Liver (tissue), 9 donors: ENCODE data around the gene MS4A4E. TPM values are rescaled to one million over a fixed set of nuclear protein-coding genes. Genes with fewer than 3 reads are reported as not detected.

Source experiments
- DNase-seq: peaks from one replicate; pipeline ENCODE4 v3.0.0-alpha.2; 2017; ENCODE audit warnings: low spot score
- H3K27ac ChIP-seq, 2 donors: one replicate each; pipeline ENCODE4 v1.7.0; 2013; ENCODE audit warnings: inconsistent platforms in 2 of 2, low read length in 2 of 2, control low read depth in 1 of 2, low read depth in 1 of 2, mild to moderate bottlenecking in 1 of 2
- H3K27me3 ChIP-seq, 4 donors: one replicate each; pipeline versions ENCODE4 v1.6.1 to v1.7.0; 2013; ENCODE audit warnings: low read length in 3 of 4, inconsistent platforms in 1 of 4, mild to moderate bottlenecking in 1 of 4, moderate library complexity in 1 of 4; ENCODE audit not compliant: control insufficient read depth in 4 of 4, insufficient read depth in 4 of 4
- H3K36me3 ChIP-seq, 4 donors: one replicate each; pipeline versions ENCODE4 v1.6.1 to v1.7.0; 2013; ENCODE audit warnings: low read length in 3 of 4, mild to moderate bottlenecking in 3 of 4, low read depth in 1 of 4, moderate library complexity in 1 of 4; ENCODE audit not compliant: control insufficient read depth in 4 of 4, insufficient read depth in 3 of 4
- H3K4me1 ChIP-seq, 4 donors: one replicate each; pipeline versions ENCODE4 v1.6.1 to v1.7.0; 2013; ENCODE audit warnings: low read length in 3 of 4, mild to moderate bottlenecking in 3 of 4, moderate library complexity in 1 of 4; ENCODE audit not compliant: control insufficient read depth in 4 of 4, insufficient read depth in 4 of 4
- H3K4me3 ChIP-seq, 3 donors: one replicate each; pipeline versions ENCODE4 v1.6.1 to v1.7.0; 2013; ENCODE audit warnings: low read length in 3 of 3, control low read depth in 1 of 3, low read depth in 1 of 3, mild to moderate bottlenecking in 1 of 3
- H3K9ac ChIP-seq, 2 donors: one replicate each; pipeline ENCODE4 v1.7.0; 2013; ENCODE audit warnings: low read length in 2 of 2, mild to moderate bottlenecking in 2 of 2, moderate library complexity in 2 of 2, control low read depth in 1 of 2, low read depth in 1 of 2
- H3K9me3 ChIP-seq, 4 donors: one replicate each; pipeline versions ENCODE4 v1.6.1 to v1.7.0; 2013; ENCODE audit warnings: low read length in 3 of 4; ENCODE audit not compliant: control insufficient read depth in 4 of 4
- EGR1 ChIP-seq, 2 donors: IDR thresholded peaks; 2 replicates each; pipeline ENCODE4 v1.6.1; 2016 to 2018; ENCODE audit warnings: antibody characterized with exemption in 2 of 2, low read depth in 2 of 2
- FOXA1 ChIP-seq: IDR thresholded peaks from 2 replicates; pipeline ENCODE4 v1.6.1; 2016; ENCODE audit warnings: antibody characterized with exemption
- FOXA2 ChIP-seq: IDR thresholded peaks from 2 replicates; pipeline ENCODE4 v1.6.1; 2016; ENCODE audit warnings: antibody characterized with exemption
- GABPA ChIP-seq, 2 donors: IDR thresholded peaks in 1 of 2; conservative IDR thresholded peaks in 1 of 2; 2 replicates each; pipeline ENCODE4 v1.6.1; 2016; ENCODE audit warnings: antibody characterized with exemption in 2 of 2, mild to moderate bottlenecking in 1 of 2, moderate library complexity in 1 of 2
- HNF4G ChIP-seq: IDR thresholded peaks from 2 replicates; pipeline ENCODE4 v1.6.1; 2016; ENCODE audit warnings: antibody characterized with exemption
- JUND ChIP-seq, 2 donors: IDR thresholded peaks; 2 replicates each; pipeline ENCODE4 v1.6.1; 2016; ENCODE audit warnings: antibody characterized with exemption in 2 of 2
- RAD21 ChIP-seq, 2 donors: IDR thresholded peaks; 2 replicates each; pipeline ENCODE4 v1.6.1; 2016; ENCODE audit warnings: antibody characterized with exemption in 2 of 2, mild to moderate bottlenecking in 2 of 2
- REST ChIP-seq: IDR thresholded peaks from 2 replicates; pipeline ENCODE4 v1.6.1; 2016; ENCODE audit warnings: antibody characterized with exemption, mild to moderate bottlenecking
- RXRA ChIP-seq, 2 donors: IDR thresholded peaks; 2 replicates each; pipeline ENCODE4 v1.6.1; 2017 to 2018; ENCODE audit warnings: antibody characterized with exemption in 2 of 2, mild to moderate bottlenecking in 1 of 2
- SP1 ChIP-seq: IDR thresholded peaks from 2 replicates; pipeline ENCODE4 v1.6.1; 2018; ENCODE audit warnings: antibody characterized with exemption, mild to moderate bottlenecking
- TAF1 ChIP-seq: conservative IDR thresholded peaks from 2 replicates; pipeline ENCODE4 v1.6.1; 2016; ENCODE audit warnings: antibody characterized with exemption, mild to moderate bottlenecking
- YY1 ChIP-seq: IDR thresholded peaks from 2 replicates; pipeline ENCODE4 v1.6.1; 2016; ENCODE audit warnings: antibody characterized with exemption, mild to moderate bottlenecking
- WGBS: extraction: QIAGEN DNeasy Blood & Tissue Kit; methylation state at CpG from one replicate; pipeline ENCODE4 v1.1.7; 2013; 5-methylcytosine and 5-hydroxymethylcytosine counted together
- polyA plus RNA-seq, 2 donors: library from polyadenylated mRNA; stranded (reverse) in 1 of 2; unstranded in 1 of 2; fragments of 200-250 nt in 1 of 2; fragments of >200 nt in 1 of 2; fragmentation: Nextera tagmentation in 1 of 2; extraction: Ambion mirVana in 1 of 2; gene quantifications; one replicate each; pipeline versions ENCODE4 v1.2.1 to v1.2.3, GENCODE V29; 2013 to 2015
- total RNA-seq, 2 donors: library from RNA; depleted of rRNA; stranded (reverse); fragments of >200 nt; gene quantifications; one replicate each; pipeline ENCODE4 v1.2.3, GENCODE V29; 2014
- TF ChIP-seq, protein P1 (sequence below): IDR thresholded peaks from 2 replicates; pipeline ENCODE4 v1.6.1; 2016; ENCODE audit warnings: antibody characterized with exemption
- TF ChIP-seq, protein P2 (sequence below): IDR thresholded peaks from 2 replicates; pipeline ENCODE4 v1.6.1; 2016; ENCODE audit warnings: antibody characterized with exemption
- TF ChIP-seq, protein P3 (sequence below): IDR thresholded peaks from 2 replicates; pipeline ENCODE4 v1.6.1; 2016; ENCODE audit warnings: antibody characterized with exemption
- donor health status: healthy.
- donor health status: healthy.
- donor health status: healthy.
- donor health status: healthy.
- donor health status: healthy.

Gene MS4A4E
- total and polyA plus RNA-seq, 4 donors, result 0.23 to 2.1 (median 0.78) TPM

- TF ChIP-seq, protein P1, sequence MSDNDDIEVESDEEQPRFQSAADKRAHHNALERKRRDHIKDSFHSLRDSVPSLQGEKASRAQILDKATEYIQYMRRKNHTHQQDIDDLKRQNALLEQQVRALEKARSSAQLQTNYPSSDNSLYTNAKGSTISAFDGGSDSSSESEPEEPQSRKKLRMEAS, result no peak
- no peak for TF ChIP-seq TAF1
Measured at GRCh38 chr11:60184824-60185511, 58.0 kb downstream of the MS4A4E start (continued).

DNA sequence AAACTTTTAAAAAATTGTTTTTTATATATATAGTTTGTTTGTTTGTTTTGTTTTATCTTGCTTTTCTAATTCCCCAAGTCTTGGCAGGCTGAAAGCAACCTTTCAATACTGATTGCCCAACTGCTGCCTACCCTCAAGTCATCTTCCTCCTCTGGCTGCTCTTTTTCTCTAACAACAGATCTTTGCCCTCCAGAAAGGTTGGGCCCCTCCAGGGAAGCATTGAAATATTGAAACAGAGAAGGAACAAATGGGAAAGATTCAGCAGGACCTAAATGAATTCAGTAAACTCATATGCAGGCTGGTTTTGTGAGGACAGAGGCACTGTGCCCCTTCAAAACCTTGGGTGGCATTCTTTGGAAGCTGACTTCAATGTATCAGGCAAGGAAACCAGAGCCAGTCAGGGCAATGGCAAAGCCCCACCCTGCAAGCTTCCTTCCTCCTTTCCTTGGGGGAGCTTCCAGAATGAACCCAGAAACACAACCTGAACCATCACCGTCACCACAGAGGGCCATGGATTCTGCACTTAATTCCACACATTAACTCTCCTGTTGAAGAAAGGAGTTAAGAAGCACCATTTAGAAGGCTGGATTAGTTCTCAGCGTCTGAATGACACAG lies 59.2 kb downstream of the MS4A4E start:
- WGBS, result 61% methylated on average over 2 of the region's 2 CpGs
- Histone ChIP-seq H3K4me1 (no peaks in the 10 kb centered on the region), H3K4me3 (no peak overlapping the region), H3K27me3 (no peaks in the 10 kb centered on the region), H3K36me3 (no peaks in the 10 kb centered on the region), H3K9ac (no peak overlapping the region), H3K9me3 (no peaks in the 10 kb centered on the region), H3K27ac (peak overlapping the region; percentile 32 to 38)
- TF ChIP-seq GABPA (IDR thresholded peaks at IDR 0.05 in 1 of 2, conservative IDR thresholded peaks at IDR 0.05 in 1 of 2) (no peak), EGR1 (IDR thresholded peaks at IDR 0.05; ENCODE audit: low read depth in 2 of 2) (no peak), SP1 (no peak), JUND (IDR thresholded peaks at IDR 0.05) (no peak), RXRA (IDR thresholded peaks at IDR 0.05) (no peak), REST (no peak), TAF1 (no peak), YY1 (no peak), FOXA1 (no peak), FOXA2 (no peak), RAD21 (IDR thresholded peaks at IDR 0.05) (no peak), HNF4G (no peak)
- TF ChIP-seq, protein P1, result no peak
- TF ChIP-seq, protein P2, sequence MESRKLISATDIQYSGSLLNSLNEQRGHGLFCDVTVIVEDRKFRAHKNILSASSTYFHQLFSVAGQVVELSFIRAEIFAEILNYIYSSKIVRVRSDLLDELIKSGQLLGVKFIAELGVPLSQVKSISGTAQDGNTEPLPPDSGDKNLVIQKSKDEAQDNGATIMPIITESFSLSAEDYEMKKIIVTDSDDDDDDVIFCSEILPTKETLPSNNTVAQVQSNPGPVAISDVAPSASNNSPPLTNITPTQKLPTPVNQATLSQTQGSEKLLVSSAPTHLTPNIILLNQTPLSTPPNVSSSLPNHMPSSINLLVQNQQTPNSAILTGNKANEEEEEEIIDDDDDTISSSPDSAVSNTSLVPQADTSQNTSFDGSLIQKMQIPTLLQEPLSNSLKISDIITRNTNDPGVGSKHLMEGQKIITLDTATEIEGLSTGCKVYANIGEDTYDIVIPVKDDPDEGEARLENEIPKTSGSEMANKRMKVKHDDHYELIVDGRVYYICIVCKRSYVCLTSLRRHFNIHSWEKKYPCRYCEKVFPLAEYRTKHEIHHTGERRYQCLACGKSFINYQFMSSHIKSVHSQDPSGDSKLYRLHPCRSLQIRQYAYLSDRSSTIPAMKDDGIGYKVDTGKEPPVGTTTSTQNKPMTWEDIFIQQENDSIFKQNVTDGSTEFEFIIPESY, result no peak
- TF ChIP-seq, protein P3, sequence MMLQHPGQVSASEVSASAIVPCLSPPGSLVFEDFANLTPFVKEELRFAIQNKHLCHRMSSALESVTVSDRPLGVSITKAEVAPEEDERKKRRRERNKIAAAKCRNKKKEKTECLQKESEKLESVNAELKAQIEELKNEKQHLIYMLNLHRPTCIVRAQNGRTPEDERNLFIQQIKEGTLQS, result no peak
- DNase-seq, result no peak
